H9 (cell line): ENCODE data around the gene CCDC187. TPM values are rescaled to one million over a fixed set of nuclear protein-coding genes. Genes with fewer than 3 reads are reported as not detected.
"Not testable (repeated sequence)": the region's sequence is repeated elsewhere in the genome, so short reads cannot be mapped to it uniquely, and the experiment has no call there.

Experiments
- DNase-seq: peaks from one replicate; pipeline ENCODE4 v3.0.0-alpha.2; 2017
- H2AFZ ChIP-seq: one replicate; pipeline ENCODE4 v1.6.1; 2013; ENCODE audit warnings: mild to moderate bottlenecking, low read length, control low read depth, moderate library complexity
- H2AK5ac ChIP-seq: 2 replicates; pipeline ENCODE4 v1.6.1; 2013; ENCODE audit warnings: low read length, control low read depth, mixed read lengths; ENCODE audit not compliant: insufficient read length
- H2BK120ac ChIP-seq: one replicate; pipeline ENCODE4 v1.6.1; 2013; ENCODE audit warnings: low read depth, mild to moderate bottlenecking, low read length, control low read depth, inconsistent platforms; ENCODE audit not compliant: poor library complexity, severe bottlenecking
- H2BK12ac ChIP-seq: 2 replicates; pipeline ENCODE4 v1.6.1; 2013; ENCODE audit warnings: low read length, control low read depth, mixed read lengths, low read depth; ENCODE audit not compliant: insufficient read length
- H2BK15ac ChIP-seq: 2 replicates; pipeline ENCODE4 v1.6.1; 2013; ENCODE audit warnings: low read depth, low read length, control low read depth
- H2BK20ac ChIP-seq: one replicate; pipeline ENCODE4 v1.6.1; 2013; ENCODE audit warnings: low read depth, mild to moderate bottlenecking, low read length, control low read depth, inconsistent platforms; ENCODE audit not compliant: poor library complexity, severe bottlenecking
- H2BK5ac ChIP-seq: 2 replicates; pipeline ENCODE4 v1.6.1; 2013; ENCODE audit warnings: low read length, control low read depth, mixed read lengths; ENCODE audit not compliant: insufficient read length
- H3K14ac ChIP-seq: 2 replicates; pipeline ENCODE4 v1.6.1; 2013; ENCODE audit warnings: low read length, control low read depth; ENCODE audit not compliant: insufficient read depth
- H3K18ac ChIP-seq: 2 replicates; pipeline ENCODE4 v1.6.1; 2013; ENCODE audit warnings: low read depth, mild to moderate bottlenecking, mixed read lengths, low read length, control low read depth; ENCODE audit not compliant: insufficient read length
- H3K23ac ChIP-seq: 2 replicates; pipeline ENCODE4 v1.6.1; 2013; ENCODE audit warnings: low read length, control low read depth, mixed read lengths, low read depth; ENCODE audit not compliant: insufficient read length
- H3K23me2 ChIP-seq: 2 replicates; pipeline ENCODE4 v1.6.1; 2013; ENCODE audit warnings: low read depth, mild to moderate bottlenecking, mixed read lengths, low read length, control low read depth; ENCODE audit not compliant: insufficient read length, poor library complexity, severe bottlenecking
- H3K27ac ChIP-seq: 2 replicates; pipeline ENCODE4 v1.5.1; 2013; ENCODE audit warnings: low read length, control low read depth, mixed read lengths, low read depth; ENCODE audit not compliant: insufficient read length
- H3K27me3 ChIP-seq: 2 replicates; pipeline ENCODE4 v1.6.1; 2013; ENCODE audit warnings: low read length, control low read depth, inconsistent platforms; ENCODE audit not compliant: insufficient read depth
- H3K4ac ChIP-seq: 2 replicates; pipeline ENCODE4 v1.6.1; 2013; ENCODE audit warnings: low read depth, mild to moderate bottlenecking, control low read depth, inconsistent platforms, low read length, moderate library complexity
- H3K4me1 ChIP-seq: 2 replicates; pipeline ENCODE4 v1.6.1; 2013; ENCODE audit warnings: low read length, control low read depth, inconsistent platforms; ENCODE audit not compliant: insufficient read depth
- H3K4me2 ChIP-seq: 2 replicates; pipeline ENCODE4 v1.6.1; 2013; ENCODE audit warnings: low read length, control low read depth, mixed read lengths; ENCODE audit not compliant: insufficient read length, insufficient read depth
- H3K56ac ChIP-seq: 2 replicates; pipeline ENCODE4 v1.6.1; 2013; ENCODE audit warnings: low read depth, mild to moderate bottlenecking, mixed read lengths, low read length, control low read depth; ENCODE audit not compliant: insufficient read length
- H3K79me1 ChIP-seq: 2 replicates; pipeline ENCODE4 v1.6.1; 2013; ENCODE audit warnings: low read depth, mild to moderate bottlenecking, moderate library complexity, low read length, control low read depth, inconsistent platforms; ENCODE audit not compliant: insufficient read depth, poor library complexity, severe bottlenecking
- H3K79me2 ChIP-seq: 2 replicates; pipeline ENCODE4 v1.6.1; 2013; ENCODE audit warnings: low read length, control low read depth, inconsistent platforms; ENCODE audit not compliant: insufficient read depth
- H3K9ac ChIP-seq: 2 replicates; pipeline ENCODE4 v1.6.1; 2013; ENCODE audit warnings: low read length, control low read depth, mixed read lengths; ENCODE audit not compliant: insufficient read length; ENCODE audit errors: extremely low read depth
- H3K9me3 ChIP-seq: one replicate; pipeline ENCODE4 v1.6.1; 2013; ENCODE audit warnings: low read depth, low read length, inconsistent platforms; ENCODE audit not compliant: control insufficient read depth
- H3T11ph ChIP-seq: one replicate; pipeline ENCODE4 v1.6.1; 2013; ENCODE audit warnings: mild to moderate bottlenecking, low read length, control low read depth, inconsistent platforms
- H4K20me1 ChIP-seq: one replicate; pipeline ENCODE4 v1.6.1; 2013; ENCODE audit not compliant: control insufficient read depth, insufficient read length, insufficient read depth
- H4K5ac ChIP-seq: 2 replicates; pipeline ENCODE4 v1.6.1; 2013; ENCODE audit warnings: low read depth, mild to moderate bottlenecking, mixed read lengths, low read length, control low read depth; ENCODE audit not compliant: insufficient read length
- H4K8ac ChIP-seq: replicated peaks from 2 replicates; pipeline ENCODE4 v1.6.1; 2013; ENCODE audit warnings: low read length, control low read depth, mixed read lengths, low read depth; ENCODE audit not compliant: insufficient read length
- H4K91ac ChIP-seq: 2 replicates; pipeline ENCODE4 v1.6.1; 2013; ENCODE audit warnings: low read depth, mild to moderate bottlenecking, moderate library complexity, mixed read lengths, low read length, control low read depth; ENCODE audit not compliant: insufficient read length
- H3K27ac Mint-ChIP-seq, 3 experiments: 2 replicates in 2 of 3; 3 replicates in 1 of 3; pipeline ENCODE4 v1.8.0; 2020 to 2021; ENCODE audit warnings: mixed read lengths in 3 of 3, mild to moderate bottlenecking in 1 of 3, moderate library complexity in 1 of 3
- H3K27me3 Mint-ChIP-seq: 2 replicates; pipeline ENCODE4 v1.8.0; 2021; ENCODE audit warnings: low read depth, mild to moderate bottlenecking, moderate library complexity, mixed read lengths
- H3K36me3 Mint-ChIP-seq, 3 experiments: 2 replicates in 2 of 3; 3 replicates in 1 of 3; pipeline ENCODE4 v1.8.0; 2020 to 2021; ENCODE audit warnings: low read depth in 3 of 3, mixed read lengths in 3 of 3; ENCODE audit not compliant: insufficient read depth in 1 of 3
- H3K4me1 Mint-ChIP-seq, 2 experiments: 2 replicates each; pipeline ENCODE4 v1.8.0; 2020; ENCODE audit warnings: mixed read lengths in 2 of 2
- H3K4me3 Mint-ChIP-seq, 2 experiments: 2 replicates in 1 of 2; 3 replicates in 1 of 2; pipeline ENCODE4 v1.8.0; 2020 to 2021; ENCODE audit warnings: mild to moderate bottlenecking in 2 of 2, mixed read lengths in 2 of 2, moderate library complexity in 1 of 2
- H3K9me3 Mint-ChIP-seq, 2 experiments: 2 replicates in 1 of 2; 3 replicates in 1 of 2; pipeline ENCODE4 v1.8.0; 2020; ENCODE audit warnings: mild to moderate bottlenecking in 2 of 2, mixed read lengths in 2 of 2, moderate library complexity in 1 of 2
- CTCF ChIP-seq: fragments of 200-600 bp; sonication (generic); conservative IDR thresholded peaks from 3 replicates; pipeline ENCODE4 v1.8.0; 2021; ENCODE audit warnings: antibody characterized with exemption, mild to moderate bottlenecking
- WGBS: extraction: QIAGEN DNeasy Blood & Tissue Kit; methylation state at CpG from one replicate; pipeline ENCODE4 v1.1.7; 2013; ENCODE audit warnings: missing lambda C conversion rate, low lambda C conversion rate, mixed read lengths; ENCODE audit not compliant: insufficient read length; ENCODE audit errors: extremely low coverage; 5-methylcytosine and 5-hydroxymethylcytosine counted together
- total RNA-seq: library from RNA; stranded (reverse); gene quantifications from 2 replicates; pipeline ENCODE4 v1.2.1, GENCODE V29; 2021

Gene CCDC187
- total RNA-seq, 1 experiment from 2014 or later, result 0.07 TPM

- Histone ChIP-seq H3K79me1 (no peaks in the 10 kb centered on the region), H2BK12ac (no peak overlapping the region), H3K4ac (no peak overlapping the region), H3K23ac (no peak overlapping the region), H3K4me1 (no peaks in the 10 kb centered on the region), H3T11ph (no peak overlapping the region), H4K8ac (no peak overlapping the region), H3K4me2 (no peak overlapping the region), H4K20me1 (no peaks in the 10 kb centered on the region), H3K23me2 (no peaks in the 10 kb centered on the region), H2BK120ac (no peak overlapping the region), H2BK15ac (no peak overlapping the region), H2BK20ac (no peak overlapping the region), H3K79me2 (no peaks in the 10 kb centered on the region), H2AK5ac (no peak overlapping the region), H3K14ac (no peak overlapping the region), H3K9me3 (no peaks in the 10 kb centered on the region), H4K5ac (no peak overlapping the region), H3K18ac (no peak overlapping the region), H3K9ac (no peak overlapping the region), H2AFZ (no peak overlapping the region), H2BK5ac (no peak overlapping the region), H3K56ac (no peak overlapping the region), H4K91ac (no peak overlapping the region), H3K27me3 (no peaks in the 10 kb centered on the region), H3K27ac (no peak overlapping the region)
- no peak overlapping the region for H3K4me3 Mint-ChIP-seq
- no peaks in the 10 kb centered on the region for H3K9me3 Mint-ChIP-seq
- H3K4me1 Mint-ChIP-seq, result no peaks in the 10 kb centered on the region; a peak in 1 of 4 replicates
- no peak for DNase-seq
- H3K27ac Mint-ChIP-seq, result no peak overlapping the region; a peak in 1 of 7 replicates
- no peak for TF ChIP-seq CTCF
- H3K27me3 Mint-ChIP-seq, result no peaks in the 10 kb centered on the region
- H3K36me3 Mint-ChIP-seq, result peaks cover 0 to 3% (median 0%) of the 10 kb centered on the region in 3 experiments; a peak in 1 of 7 replicates
- no CpG with 5 or more reads among the region's 16 CpGs for WGBS
Observed at GRCh38 chr9:136352682-136353081, 48.8 kb upstream of the CCDC187 start.

GRCh38 chr9:136351868-136352267, 48.0 kb upstream of the CCDC187 start:
- H3K9me3 Mint-ChIP-seq, H3K4me2 ChIP-seq, H2BK12ac ChIP-seq, H3K79me2 ChIP-seq, H3K36me3 Mint-ChIP-seq, DNase-seq, H2BK20ac ChIP-seq, H3K4me3 Mint-ChIP-seq, H3K14ac ChIP-seq, H3T11ph ChIP-seq, H3K27me3 Mint-ChIP-seq, H3K4me1 Mint-ChIP-seq, H3K18ac ChIP-seq, H2BK120ac ChIP-seq, H3K23ac ChIP-seq, H2AFZ ChIP-seq, H3K27me3 ChIP-seq, H2BK15ac ChIP-seq, H4K20me1 ChIP-seq, H4K91ac ChIP-seq, H3K56ac ChIP-seq, H3K4ac ChIP-seq, H4K5ac ChIP-seq, H3K27ac ChIP-seq, H3K4me1 ChIP-seq, H3K9ac ChIP-seq, H3K23me2 ChIP-seq, H3K9me3 ChIP-seq, H2BK5ac ChIP-seq, H4K8ac ChIP-seq, H3K79me1 ChIP-seq, H2AK5ac ChIP-seq, H3K27ac Mint-ChIP-seq: not testable (repeated sequence)
- no CpG with 5 or more reads among the region's 24 CpGs for WGBS
